ENCODE results near the gene HSPA1B. TPM values are rescaled to one million over a fixed set of nuclear protein-coding genes. Genes with fewer than 3 reads are reported as not detected.
A peak's percentile ranks its signal among the peaks of the same experiment; 100 is the strongest.
"Not testable (repeated sequence)": the region's sequence is repeated elsewhere in the genome, so short reads cannot be mapped to it uniquely, and the experiment has no call there.

Gene HSPA1B
- total RNA-seq, 1 donor from 2014 or later = 122 TPM

GRCh38 chr6:31805939-31806469 lies 21.5 kb upstream of the HSPA1B start:
- Histone ChIP-seq H3K36me3 (peaks cover 24% of the 10 kb centered on the region), H3K27me3 (ENCODE audit: low read depth) (no peaks in the 10 kb centered on the region), H3K4me3 (peak overlapping the region; percentile 66), H3K27ac (peak overlapping the region; percentile 91), H3K4me1 (peaks cover 14% of the 10 kb centered on the region), H3K9me3 (no peaks in the 10 kb centered on the region)
- ATAC-seq (peak in 1 of 2 donors; percentile 22), DNase-seq (peak; percentile 21)
- intact Hi-C loops (cut with DNase I) = no loop called here
- no peak for TF ChIP-seq CTCF (IDR thresholded peaks at IDR 0.05)

GRCh38 chr6:31806470-31807272 lies 20.9 kb upstream of the HSPA1B start, which contains the start of gene LSM2:
Gene LSM2 (minus strand): TSS chr6:31806966. CDS start chr6:31806757, 209 bp downstream.
- intact Hi-C loops (cut with DNase I) = no loop called here
- TF ChIP-seq CTCF (IDR thresholded peaks at IDR 0.05) = peak; percentile 35
- Histone ChIP-seq H3K27ac (peak within 1 kb of the TSS; percentile 91), H3K9me3 (no peaks in the 10 kb centered on the region), H3K36me3 (peaks cover 20% of the 10 kb centered on the region), H3K4me1 (peaks cover 14% of the 10 kb centered on the region), H3K27me3 (ENCODE audit: low read depth) (no peaks in the 10 kb centered on the region), H3K4me3 (peak within 1 kb of the TSS; percentile 66)
- peak; percentile 99 for DNase-seq
- peak; percentile 99 for ATAC-seq

GRCh38 chr6:31808599-31808998 lies 18.9 kb upstream of the HSPA1B start:
- peaks cover 20% of the 10 kb centered on the region for H3K4me1 ChIP-seq
- intact Hi-C loops (cut with DNase I); ATAC-seq; H3K9me3 ChIP-seq; H3K27me3 ChIP-seq (ENCODE audit: low read depth); H3K27ac ChIP-seq; H3K36me3 ChIP-seq; H3K4me3 ChIP-seq: not testable (repeated sequence)
- DNase-seq = peak; percentile 11

GRCh38 chr6:31811645-31812044 lies 15.9 kb upstream of the HSPA1B start:
- H3K4me1 ChIP-seq = peaks cover 19% of the 10 kb centered on the region
- DNase-seq (peak; percentile 24), ATAC-seq (no peak)
- no peaks in the 10 kb centered on the region for H3K36me3 ChIP-seq
- no peak for TF ChIP-seq CTCF (IDR thresholded peaks at IDR 0.05)
- H3K27ac ChIP-seq = no peak overlapping the region
- no peaks in the 10 kb centered on the region for H3K9me3 ChIP-seq
- no peak overlapping the region for H3K4me3 ChIP-seq
- no peaks in the 10 kb centered on the region for H3K27me3 ChIP-seq (ENCODE audit: low read depth)
- intact Hi-C loops (cut with DNase I) = no loop called here

- Histone ChIP-seq H3K27ac (peak overlapping the region; percentile 97), H3K27me3 (ENCODE audit: low read depth) (no peaks in the 10 kb centered on the region), H3K4me1 (peaks cover 13% of the 10 kb centered on the region), H3K9me3 (no peaks in the 10 kb centered on the region), H3K36me3 (no peaks in the 10 kb centered on the region), H3K4me3 (peak overlapping the region; percentile 64)
- no peak for ATAC-seq
- intact Hi-C loops (cut with DNase I) = no loop called here
- peak; percentile 43 for DNase-seq
- no peak for TF ChIP-seq CTCF (IDR thresholded peaks at IDR 0.05)
Observed at GRCh38 chr6:31813465-31813849, 14.1 kb upstream of the HSPA1B start.

DNA sequence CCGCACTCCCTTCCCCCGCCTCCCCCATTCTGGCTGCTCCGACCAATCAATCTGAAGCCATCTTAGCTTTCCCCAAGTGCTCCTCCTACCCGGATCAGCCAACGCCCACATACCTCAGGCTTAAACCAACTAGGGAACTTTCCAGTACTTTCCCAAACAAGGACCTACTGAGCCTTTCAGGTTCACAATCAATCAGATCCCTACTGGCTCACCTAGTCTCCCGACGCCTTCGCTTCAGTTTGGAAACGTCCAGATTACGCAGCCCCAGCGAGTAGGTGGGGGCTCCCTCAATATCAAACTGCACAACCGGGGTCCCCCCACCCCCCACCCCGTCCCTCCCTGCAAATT lies 12.9 kb upstream of the HSPA1B start:
- Histone ChIP-seq H3K4me3 (peak overlapping the region; percentile 64), H3K9me3 (no peaks in the 10 kb centered on the region), H3K36me3 (no peaks in the 10 kb centered on the region), H3K4me1 (peaks cover 22% of the 10 kb centered on the region), H3K27ac (peak overlapping the region; percentile 97), H3K27me3 (ENCODE audit: low read depth) (no peaks in the 10 kb centered on the region)
- ATAC-seq (peak; percentile 93), DNase-seq (peak; percentile 95)
- intact Hi-C loops (cut with DNase I) = no loop called here
- no peak for TF ChIP-seq CTCF (IDR thresholded peaks at IDR 0.05)

Measured in lower lobe of right lung (tissue), 2 donors.